GM19025 (cell line): ENCODE data around the gene CMIP.

ENCODE experiments used
- ATAC-seq: cut with Tn5 transposase; IDR thresholded peaks from one replicate; pipeline ENCODE4 v1.9.1; 2021; ENCODE audit warnings: mild to moderate bottlenecking, low read depth, moderate library complexity; ENCODE audit not compliant: unreplicated experiment

CMIP gene

DNA sequence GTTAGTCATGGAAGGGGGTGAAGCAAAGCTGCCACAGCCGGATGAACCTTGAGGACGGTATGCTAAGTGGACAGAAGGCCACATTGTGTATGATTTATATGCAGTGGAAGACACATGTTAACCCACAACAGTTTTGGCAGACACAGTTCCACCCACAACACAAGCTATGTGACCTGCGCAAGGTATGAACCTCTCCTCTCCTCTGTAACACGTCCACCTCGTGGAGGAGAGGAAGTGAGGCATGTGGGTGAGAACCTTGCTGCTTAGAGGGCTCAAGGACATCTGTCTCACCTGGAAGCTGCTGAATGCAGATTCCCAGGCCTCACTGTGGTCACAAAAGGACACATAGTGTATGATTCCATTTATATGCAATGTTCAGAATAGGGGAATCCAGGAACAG lies 198.3 kb downstream of the CMIP start:
- no peak for ATAC-seq

DNA sequence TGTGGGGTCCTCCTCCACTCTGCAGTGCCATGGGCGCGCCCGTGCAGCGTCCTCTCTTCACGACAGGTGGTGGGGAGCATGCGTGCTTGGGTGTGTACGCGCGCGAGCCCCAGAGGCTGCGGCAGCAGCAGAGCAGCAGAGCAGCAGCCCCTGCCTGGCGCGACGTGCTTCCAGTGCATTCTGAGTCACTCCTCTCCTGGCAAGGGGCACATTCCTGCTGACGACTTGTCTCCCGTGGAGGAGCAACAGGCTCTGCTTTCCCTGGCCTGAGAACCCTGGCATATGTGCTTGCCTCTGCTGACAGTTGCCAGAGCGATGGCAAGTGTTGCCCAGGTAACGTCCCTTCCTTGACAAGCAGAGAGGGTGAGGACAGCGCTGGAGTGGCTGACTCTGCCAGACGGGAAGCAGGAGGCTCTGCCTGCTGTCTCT lies 200.7 kb downstream of the CMIP start:
- ATAC-seq: no peak

DNA sequence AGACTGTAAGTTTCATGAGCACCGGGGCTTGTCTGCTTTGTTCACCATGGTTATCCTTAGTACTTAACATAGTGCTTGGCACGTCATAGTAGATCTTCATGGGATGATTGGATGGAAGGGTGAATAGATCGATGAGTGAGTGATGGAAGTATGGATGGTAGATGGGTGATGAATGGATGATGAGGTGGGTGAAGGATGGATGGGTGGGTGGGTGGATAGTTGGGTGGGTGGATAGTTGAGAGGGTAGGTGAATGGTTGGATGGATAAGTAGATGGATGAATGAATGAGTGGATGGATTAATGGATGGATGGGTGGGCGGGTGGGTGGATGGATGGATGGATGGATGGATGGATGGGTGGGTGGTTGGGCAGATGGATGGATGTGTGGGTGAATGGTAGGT lies 201.3 kb downstream of the CMIP start:
- ATAC-seq: no peak

DNA sequence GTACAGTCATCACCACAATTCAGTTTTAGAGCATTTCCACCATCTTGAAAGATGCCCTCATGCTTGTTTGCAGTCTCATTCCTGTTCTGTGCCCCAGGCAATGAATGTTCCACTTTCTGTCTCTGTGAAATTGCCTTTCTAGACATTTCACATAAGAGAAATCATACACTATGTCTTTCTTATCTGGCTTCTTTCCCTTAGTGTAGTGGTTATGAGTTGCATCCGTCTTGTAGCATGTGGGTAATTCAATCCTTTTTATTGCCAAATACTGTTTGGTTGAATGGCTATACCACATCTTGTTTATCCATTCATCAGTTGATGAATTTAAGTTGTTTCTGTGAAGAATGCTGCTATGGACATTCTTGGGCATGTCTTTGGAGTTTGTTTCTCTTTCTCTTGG lies 202.0 kb downstream of the CMIP start:
- no peak for ATAC-seq

DNA sequence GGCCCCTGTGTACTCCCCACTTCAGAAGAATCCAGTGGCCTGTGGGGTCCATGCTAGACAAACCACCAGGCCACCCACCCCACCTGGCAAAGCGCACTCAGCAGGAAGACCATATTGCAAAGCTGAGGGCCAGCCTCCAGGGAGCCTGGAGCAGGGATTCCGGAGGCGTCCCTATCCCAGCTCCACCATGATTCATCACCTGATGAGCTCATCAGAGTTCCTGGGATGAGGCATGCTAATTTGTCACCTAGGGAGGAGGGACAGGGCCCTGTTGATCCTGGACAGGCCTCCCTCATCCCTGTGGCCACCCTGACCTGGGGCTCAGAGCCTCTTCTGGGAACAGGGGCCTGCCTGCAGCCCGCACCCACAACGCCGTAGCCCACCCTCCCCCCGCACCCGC lies 202.9 kb downstream of the CMIP start:
- no peak for ATAC-seq

DNA sequence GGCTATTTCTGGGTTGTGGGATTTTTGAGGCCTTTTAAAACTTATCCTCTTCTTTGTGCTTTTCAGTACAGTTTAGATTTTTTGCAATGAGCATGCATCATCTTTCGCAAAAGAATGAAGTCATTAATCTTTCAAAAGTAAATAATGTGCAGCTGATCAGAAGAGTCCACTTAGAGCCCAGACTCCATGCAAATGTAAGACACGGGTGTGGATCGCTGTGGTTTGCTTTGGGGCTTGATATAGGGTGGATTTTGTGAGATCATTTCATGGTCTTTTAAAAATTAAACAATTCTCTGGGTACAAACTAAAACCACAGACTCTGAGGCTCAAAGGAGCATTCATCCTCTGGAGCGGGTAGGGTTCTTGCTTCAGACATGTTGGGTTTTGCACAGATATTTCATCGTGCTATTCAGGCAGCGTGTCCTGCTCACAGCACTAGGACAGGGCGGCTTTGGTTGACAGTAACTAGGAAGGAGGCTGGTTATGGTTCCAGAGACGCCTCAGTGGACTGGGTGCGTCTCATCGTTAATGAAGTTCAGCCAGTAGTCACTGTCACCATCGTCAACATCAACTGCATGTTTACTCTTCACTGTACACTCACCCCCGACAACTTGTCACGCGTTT lies 205.1 kb downstream of the CMIP start:
- ATAC-seq: no peak

DNA sequence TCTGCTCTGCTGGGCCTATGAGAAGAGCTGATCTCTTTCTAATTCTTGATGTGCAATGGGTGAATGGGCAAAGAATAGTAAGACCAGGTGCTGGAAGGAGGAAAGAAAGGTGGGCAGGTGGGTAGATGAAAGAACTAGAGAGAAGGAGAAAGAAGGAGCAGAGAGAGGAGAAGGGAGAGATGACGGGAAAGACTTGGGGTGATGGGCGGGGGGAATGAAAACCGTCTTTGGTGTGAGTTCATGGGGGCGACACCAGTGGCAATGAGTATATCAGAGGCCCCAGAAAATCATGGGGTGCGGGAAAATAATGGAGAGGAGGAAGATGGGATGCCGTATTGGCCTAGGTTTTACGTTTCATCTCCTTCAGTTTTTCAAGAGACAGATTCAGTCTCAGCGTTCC lies 205.7 kb downstream of the CMIP start:
- ATAC-seq: no peak

DNA sequence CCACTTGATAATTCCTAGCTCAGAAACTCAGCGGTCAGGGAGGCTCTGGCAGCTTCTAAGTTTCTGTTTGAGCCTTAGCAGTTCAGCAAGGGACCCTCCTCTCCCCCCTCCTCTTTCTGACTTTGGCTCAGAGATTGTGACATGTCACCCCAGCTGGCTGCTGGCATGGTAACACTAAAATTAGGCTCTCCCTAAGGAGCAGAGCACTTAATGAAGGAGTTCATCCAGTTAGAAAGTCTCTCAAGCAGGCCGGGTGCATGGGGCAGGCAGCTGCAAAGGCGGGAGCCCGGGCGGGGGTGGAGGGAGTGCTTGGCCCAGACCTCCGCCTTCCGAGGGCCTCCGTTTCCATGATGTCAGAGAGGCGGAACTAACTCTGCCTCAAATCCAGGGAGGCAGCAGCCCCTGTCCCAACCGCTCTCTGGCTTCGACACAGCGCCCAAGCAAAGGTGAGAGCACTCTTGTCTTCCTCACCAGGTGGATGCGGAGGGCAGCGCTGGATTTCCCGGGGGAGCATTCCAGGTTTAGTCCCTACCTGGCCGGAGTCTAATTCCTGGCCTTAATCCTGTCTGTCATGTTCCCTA lies 206.5 kb downstream of the CMIP start:
- ATAC-seq: no peak

DNA sequence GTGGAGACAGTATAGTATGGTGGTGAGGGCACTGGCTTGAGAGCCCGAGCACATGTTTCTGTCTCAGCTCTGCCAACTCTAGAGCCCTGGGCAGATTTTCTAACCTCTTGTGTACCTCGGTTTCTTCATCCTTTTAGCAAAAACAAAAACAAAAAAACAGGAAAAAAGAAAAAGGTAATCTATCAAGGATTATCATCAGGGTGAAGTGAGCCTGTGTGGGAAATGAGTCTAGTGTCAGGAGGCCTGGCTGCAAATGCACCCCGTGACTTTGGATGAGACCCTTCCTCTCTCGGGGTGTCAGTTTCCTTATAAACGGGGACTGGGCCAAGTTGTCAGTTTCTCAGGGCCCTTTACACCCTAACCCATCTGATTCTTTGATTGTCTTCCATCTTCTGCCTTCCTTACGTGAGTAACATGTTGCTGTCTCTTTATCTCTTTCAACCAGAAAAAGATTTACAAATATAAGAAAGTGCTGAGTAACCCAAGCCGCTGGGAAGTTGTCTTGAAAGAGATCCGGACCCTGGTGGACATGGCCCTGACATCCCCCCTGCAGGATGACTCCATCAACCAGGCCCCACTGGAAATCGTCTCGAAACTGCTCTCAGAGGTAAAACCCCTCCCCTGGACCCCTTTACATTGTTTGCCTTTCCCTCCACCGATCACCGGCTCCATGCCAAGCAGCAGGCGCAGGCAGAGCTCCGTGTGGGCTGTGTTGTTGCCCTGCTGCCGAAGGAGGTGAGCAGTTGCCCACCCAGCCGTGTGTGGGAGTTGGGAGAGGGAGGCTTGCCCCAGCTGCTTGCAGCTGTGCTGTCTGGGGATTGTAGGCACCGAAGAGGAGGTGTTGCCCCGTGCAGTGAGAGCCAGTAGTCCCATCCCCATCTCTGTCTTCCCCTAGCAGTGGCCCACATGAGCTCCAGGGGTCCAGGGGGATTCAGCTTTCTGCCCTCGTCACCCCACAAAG lies 207.4 kb downstream of the CMIP start:
- peak; percentile 33 for ATAC-seq

DNA sequence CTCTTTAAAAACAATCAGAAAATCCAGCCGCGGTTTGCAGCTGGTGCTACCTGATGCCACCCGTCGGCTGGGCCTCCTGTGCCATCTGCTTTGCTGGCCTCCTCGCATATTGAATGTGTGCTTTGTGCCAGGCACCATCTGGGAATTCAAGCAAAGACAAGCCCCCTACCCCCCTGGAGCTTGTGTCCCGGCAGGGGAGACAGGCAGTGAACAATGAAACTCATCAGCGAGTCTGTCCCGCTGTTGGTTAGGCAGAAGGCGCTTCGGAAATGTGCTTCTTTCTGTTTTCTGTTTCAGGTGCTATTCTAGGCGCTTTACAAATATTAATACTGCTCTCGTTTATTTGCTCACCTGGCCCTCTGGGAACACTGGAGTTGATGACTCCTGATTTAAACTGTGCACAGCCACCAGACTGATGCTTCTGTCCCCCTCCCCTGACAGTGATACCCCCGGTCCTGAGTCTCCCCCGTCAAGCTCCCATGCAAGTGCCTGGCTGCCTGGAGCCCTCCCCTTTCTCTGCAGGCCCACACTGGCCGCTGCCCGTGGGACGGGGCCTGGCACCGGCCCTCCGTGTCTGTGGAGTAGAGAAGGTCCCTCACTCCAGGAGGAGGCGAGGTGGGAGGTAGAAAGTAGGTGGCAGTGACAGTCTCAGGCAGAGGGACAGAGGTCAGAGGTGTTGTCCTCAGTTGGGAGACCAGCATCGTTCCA lies 208.3 kb downstream of the CMIP start:
- ATAC-seq: peak; percentile 38

DNA sequence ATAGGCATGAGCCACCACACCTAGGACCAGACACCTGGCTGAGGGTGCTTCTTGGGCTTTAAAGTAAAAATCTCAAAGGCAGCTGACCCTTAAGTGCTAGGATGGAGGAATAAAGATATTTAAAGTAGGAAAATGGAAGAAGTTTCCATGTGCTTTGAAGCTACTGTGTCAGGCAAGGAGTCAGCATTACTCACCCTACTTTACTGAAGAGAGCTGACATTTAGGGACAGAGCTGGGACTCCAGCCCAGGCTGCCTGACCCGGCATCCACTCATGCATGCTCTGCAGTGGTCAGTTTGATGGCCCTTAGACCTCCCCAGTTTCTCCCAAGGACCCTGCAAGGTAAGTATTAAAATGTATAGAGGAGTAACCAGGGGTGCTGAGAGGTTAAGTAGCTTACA lies 209.7 kb downstream of the CMIP start:
- ATAC-seq: no peak

DNA sequence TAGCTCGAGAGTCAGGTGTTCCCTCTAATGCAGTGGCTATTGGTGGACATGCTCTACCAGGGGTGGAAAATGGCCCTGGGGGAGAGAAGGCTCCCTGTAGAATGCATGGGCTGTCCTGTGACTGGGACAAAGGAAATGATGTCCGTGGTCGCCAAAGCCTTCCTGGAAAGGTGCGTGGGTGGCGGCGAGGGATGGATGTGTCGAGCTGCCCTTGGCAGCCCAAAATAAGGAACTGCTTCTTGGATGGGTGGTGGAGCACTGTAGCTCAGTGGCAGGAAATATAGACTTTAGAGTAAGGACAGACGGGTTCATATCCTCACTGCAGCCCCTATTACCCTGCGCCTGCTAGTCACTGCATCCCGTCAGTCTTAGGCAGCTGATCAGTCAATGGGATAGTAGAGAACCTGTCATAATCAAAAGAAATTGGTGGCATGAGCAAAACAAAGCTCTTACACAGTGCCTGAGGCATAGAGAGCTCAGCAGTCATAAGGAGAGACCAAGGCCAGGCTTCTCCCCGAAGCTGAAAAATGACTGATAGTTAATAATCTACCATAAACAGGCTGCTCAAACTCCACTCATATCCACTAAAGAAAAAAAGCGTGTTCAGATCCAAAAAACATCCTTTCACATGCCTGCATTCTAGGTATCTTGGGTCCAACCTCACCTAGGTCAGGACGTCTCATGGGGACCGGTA lies 211.0 kb downstream of the CMIP start:
- no peak for ATAC-seq

DNA sequence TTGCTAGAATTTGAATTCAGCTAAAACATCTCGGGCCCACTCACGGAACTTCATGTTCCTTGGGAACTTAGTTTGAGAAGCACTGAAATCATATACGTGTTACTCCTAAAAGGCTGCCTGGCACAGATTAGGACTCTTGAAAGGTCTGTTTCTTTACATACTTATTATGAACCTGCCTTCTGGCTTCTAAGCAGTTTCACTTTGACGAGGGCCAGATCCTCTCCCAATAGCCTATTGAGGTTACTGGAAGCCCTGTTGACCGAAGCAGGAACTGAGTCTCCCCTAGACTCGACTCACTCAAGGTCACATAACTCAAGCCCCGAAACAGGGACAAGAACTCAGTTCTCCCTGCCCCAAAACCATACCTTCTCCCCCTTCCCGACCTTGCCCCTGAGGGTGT lies 212.6 kb downstream of the CMIP start:
- ATAC-seq: peak; percentile 52

DNA sequence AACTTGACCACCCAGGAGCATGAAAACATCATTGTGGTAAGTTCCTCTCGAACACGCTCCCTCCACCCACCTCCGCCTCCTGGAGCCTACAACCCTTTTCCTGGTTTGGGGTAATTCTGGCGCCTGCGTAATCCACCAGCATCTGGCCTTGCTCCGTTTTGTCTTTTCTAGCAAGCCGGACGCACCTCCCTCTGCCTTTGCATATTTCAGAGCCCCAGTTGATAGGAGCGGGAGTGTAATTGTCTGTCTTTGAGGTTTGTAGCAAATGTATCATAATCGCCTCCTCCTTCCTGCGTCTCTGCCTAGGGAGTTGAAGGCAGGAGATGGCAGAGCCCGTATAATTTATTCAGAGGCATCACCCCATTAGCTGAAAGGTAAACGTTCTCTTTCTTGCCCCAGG lies 213.2 kb downstream of the CMIP start:
- ATAC-seq: no peak

DNA sequence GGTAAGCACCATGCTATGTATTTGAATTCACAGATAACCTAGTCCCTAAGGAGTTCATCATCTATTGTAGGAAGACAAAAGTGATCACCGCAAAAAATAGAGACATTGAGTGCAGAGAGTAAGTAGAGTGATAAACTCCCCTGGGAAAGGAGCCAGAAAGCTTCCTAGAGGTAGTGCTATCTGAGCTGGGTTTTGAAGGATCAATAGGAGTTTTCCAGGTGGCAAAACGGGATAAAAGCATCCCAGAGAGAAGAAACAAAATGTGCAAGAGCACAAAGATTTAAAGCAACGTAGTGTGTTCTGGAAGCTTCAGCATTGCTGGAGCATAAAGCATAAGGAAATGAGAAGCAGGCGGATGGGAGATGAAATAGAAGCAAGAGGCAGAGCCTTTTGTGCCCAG lies 213.8 kb downstream of the CMIP start:
- no peak for ATAC-seq

DNA sequence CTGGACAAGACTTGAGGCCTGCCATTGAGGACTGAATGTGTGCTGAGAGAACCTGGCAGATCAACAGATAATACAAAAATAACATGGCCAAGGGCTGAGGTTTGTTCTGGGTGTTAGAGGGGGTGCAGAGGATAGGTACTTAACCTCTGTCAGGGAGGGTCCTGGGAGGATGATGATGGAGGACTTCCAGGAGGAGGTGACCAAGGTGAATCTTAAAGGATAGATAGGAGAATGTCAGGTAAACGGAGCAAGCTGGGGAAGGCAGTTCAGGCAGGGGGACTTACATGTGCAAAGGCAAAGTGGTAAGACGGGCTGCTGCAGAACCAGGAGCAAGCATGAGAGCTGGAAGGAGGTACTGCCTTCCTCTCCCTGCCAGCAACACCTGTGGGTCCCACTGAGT lies 214.6 kb downstream of the CMIP start:
- no peak for ATAC-seq

DNA sequence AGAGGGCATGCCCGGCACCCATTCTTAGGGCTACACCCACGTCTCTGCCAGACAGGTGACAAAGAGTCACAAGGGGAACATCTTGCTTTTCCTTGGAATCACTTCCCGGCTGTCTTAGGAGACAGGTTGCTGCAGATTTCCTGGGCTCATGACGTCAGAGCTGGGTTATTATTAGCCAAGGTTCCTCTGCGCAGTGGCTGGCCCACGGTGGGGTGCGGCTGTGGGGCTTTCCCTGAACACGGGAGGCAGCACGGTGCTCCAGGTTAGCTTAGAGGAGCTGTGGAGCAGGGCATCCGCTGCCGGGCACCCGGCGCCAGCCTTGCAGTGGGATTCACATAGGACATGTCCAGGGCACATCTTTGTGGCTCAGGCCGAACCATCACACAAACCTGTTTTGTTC lies 216.5 kb downstream of the CMIP start:
- no peak for ATAC-seq

DNA sequence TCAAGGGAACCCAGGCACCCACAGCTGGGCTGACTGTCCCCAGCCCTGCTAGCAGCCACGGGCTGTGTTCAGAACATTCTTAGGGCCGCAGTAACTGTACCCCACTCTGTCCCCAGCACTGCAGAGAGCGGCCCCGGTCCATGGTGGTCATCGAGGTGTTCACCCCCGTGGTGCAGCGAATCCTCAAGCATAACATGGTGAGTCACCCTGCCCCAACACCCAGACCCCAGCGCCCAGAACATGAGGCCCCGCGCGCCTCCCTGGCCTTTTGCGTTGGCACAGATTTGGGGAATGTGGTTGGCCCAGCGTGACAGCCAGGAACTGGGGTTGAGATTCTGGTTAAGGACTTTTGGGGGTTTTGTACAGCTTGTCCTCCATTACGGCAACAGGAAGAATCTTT lies 219.5 kb downstream of the CMIP start:
- no peak for ATAC-seq

DNA sequence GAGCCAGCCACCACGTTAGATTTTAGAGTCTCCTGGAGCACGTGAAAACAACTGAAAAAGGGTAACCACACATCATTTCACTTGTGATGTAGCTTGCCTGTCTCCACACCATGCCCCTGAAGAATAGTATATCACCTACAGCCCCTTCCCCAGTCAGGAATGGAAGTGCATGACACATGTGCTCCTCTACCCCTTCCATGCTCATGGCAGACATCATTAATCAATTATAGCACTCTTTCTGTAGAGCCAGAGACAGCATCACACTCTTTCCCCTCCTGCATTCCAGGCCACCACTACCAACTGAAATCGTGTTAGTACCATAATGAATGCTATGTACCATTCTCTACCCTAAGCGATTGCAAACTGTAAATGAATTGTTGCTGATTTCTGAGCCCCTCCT lies 221.0 kb downstream of the CMIP start:
- no peak for ATAC-seq

DNA sequence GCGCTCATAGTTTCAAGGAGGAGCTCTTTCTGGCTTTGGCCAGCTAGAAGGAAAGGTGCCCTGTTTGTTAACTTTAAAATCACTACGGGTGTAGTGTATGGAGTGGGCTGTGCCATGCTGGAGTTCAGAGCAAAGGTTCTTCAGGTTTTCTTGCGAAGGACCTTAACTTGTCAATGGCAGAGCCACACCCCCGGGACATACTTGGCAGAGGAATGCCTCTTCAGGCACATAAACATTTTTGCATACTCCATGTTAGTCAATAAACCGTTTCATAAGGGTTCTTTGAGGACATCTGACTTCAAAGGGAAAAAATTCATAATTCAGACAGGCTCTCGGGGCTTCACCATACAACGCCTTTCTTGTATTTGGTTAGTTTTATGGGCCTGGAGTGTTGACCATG lies 221.5 kb downstream of the CMIP start:
- ATAC-seq: no peak
